Liver (tissue), 9 donors: ENCODE data around the gene PPP1R14C. TPM values are rescaled to one million over a fixed set of nuclear protein-coding genes. Genes with fewer than 3 reads are reported as not detected.

Source experiments
- DNase-seq: peaks from one replicate; pipeline ENCODE4 v3.0.0-alpha.2; 2017; ENCODE audit warnings: low spot score
- H3K27ac ChIP-seq, 2 donors: one replicate each; pipeline ENCODE4 v1.7.0; 2013; ENCODE audit warnings: inconsistent platforms in 2 of 2, low read length in 2 of 2, control low read depth in 1 of 2, low read depth in 1 of 2, mild to moderate bottlenecking in 1 of 2
- H3K27me3 ChIP-seq, 4 donors: one replicate each; pipeline versions ENCODE4 v1.6.1 to v1.7.0; 2013; ENCODE audit warnings: low read length in 3 of 4, inconsistent platforms in 1 of 4, mild to moderate bottlenecking in 1 of 4, moderate library complexity in 1 of 4; ENCODE audit not compliant: control insufficient read depth in 4 of 4, insufficient read depth in 4 of 4
- H3K36me3 ChIP-seq, 4 donors: one replicate each; pipeline versions ENCODE4 v1.6.1 to v1.7.0; 2013; ENCODE audit warnings: low read length in 3 of 4, mild to moderate bottlenecking in 3 of 4, low read depth in 1 of 4, moderate library complexity in 1 of 4; ENCODE audit not compliant: control insufficient read depth in 4 of 4, insufficient read depth in 3 of 4
- H3K4me1 ChIP-seq, 4 donors: one replicate each; pipeline versions ENCODE4 v1.6.1 to v1.7.0; 2013; ENCODE audit warnings: low read length in 3 of 4, mild to moderate bottlenecking in 3 of 4, moderate library complexity in 1 of 4; ENCODE audit not compliant: control insufficient read depth in 4 of 4, insufficient read depth in 4 of 4
- H3K4me3 ChIP-seq, 3 donors: one replicate each; pipeline versions ENCODE4 v1.6.1 to v1.7.0; 2013; ENCODE audit warnings: low read length in 3 of 3, control low read depth in 1 of 3, low read depth in 1 of 3, mild to moderate bottlenecking in 1 of 3
- H3K9ac ChIP-seq, 2 donors: one replicate each; pipeline ENCODE4 v1.7.0; 2013; ENCODE audit warnings: low read length in 2 of 2, mild to moderate bottlenecking in 2 of 2, moderate library complexity in 2 of 2, control low read depth in 1 of 2, low read depth in 1 of 2
- H3K9me3 ChIP-seq, 4 donors: one replicate each; pipeline versions ENCODE4 v1.6.1 to v1.7.0; 2013; ENCODE audit warnings: low read length in 3 of 4; ENCODE audit not compliant: control insufficient read depth in 4 of 4
- ATF3 ChIP-seq: IDR thresholded peaks from 2 replicates; pipeline ENCODE4 v1.6.1; 2016; ENCODE audit warnings: antibody characterized with exemption
- CTCF ChIP-seq: fragments of 150-350 bp; IDR thresholded peaks from 2 replicates; pipeline ENCODE4 v1.5.1; 2017; ENCODE audit warnings: improper control_type of control experiment, low read depth, low read length; ENCODE audit not compliant: missing input control
- EGR1 ChIP-seq, 2 donors: IDR thresholded peaks; 2 replicates each; pipeline ENCODE4 v1.6.1; 2016 to 2018; ENCODE audit warnings: antibody characterized with exemption in 2 of 2, low read depth in 2 of 2
- FOXA1 ChIP-seq: IDR thresholded peaks from 2 replicates; pipeline ENCODE4 v1.6.1; 2016; ENCODE audit warnings: antibody characterized with exemption
- FOXA2 ChIP-seq: IDR thresholded peaks from 2 replicates; pipeline ENCODE4 v1.6.1; 2016; ENCODE audit warnings: antibody characterized with exemption
- GABPA ChIP-seq, 2 donors: IDR thresholded peaks in 1 of 2; conservative IDR thresholded peaks in 1 of 2; 2 replicates each; pipeline ENCODE4 v1.6.1; 2016; ENCODE audit warnings: antibody characterized with exemption in 2 of 2, mild to moderate bottlenecking in 1 of 2, moderate library complexity in 1 of 2
- HNF4A ChIP-seq, 2 donors: conservative IDR thresholded peaks; 2 replicates each; pipeline ENCODE4 v1.6.1; 2016; ENCODE audit warnings: antibody characterized with exemption in 2 of 2, mild to moderate bottlenecking in 2 of 2
- HNF4G ChIP-seq: IDR thresholded peaks from 2 replicates; pipeline ENCODE4 v1.6.1; 2016; ENCODE audit warnings: antibody characterized with exemption
- JUND ChIP-seq, 2 donors: IDR thresholded peaks; 2 replicates each; pipeline ENCODE4 v1.6.1; 2016; ENCODE audit warnings: antibody characterized with exemption in 2 of 2
- MAX ChIP-seq: IDR thresholded peaks from 2 replicates; pipeline ENCODE4 v1.6.1; 2016; ENCODE audit warnings: antibody characterized with exemption
- NR2F2 ChIP-seq: IDR thresholded peaks from 2 replicates; pipeline ENCODE4 v1.6.1; 2016; ENCODE audit warnings: antibody characterized with exemption
- RAD21 ChIP-seq, 2 donors: IDR thresholded peaks; 2 replicates each; pipeline ENCODE4 v1.6.1; 2016; ENCODE audit warnings: antibody characterized with exemption in 2 of 2, mild to moderate bottlenecking in 2 of 2
- REST ChIP-seq: IDR thresholded peaks from 2 replicates; pipeline ENCODE4 v1.6.1; 2016; ENCODE audit warnings: antibody characterized with exemption, mild to moderate bottlenecking
- RXRA ChIP-seq, 2 donors: IDR thresholded peaks; 2 replicates each; pipeline ENCODE4 v1.6.1; 2017 to 2018; ENCODE audit warnings: antibody characterized with exemption in 2 of 2, mild to moderate bottlenecking in 1 of 2
- SP1 ChIP-seq: IDR thresholded peaks from 2 replicates; pipeline ENCODE4 v1.6.1; 2018; ENCODE audit warnings: antibody characterized with exemption, mild to moderate bottlenecking
- TAF1 ChIP-seq: conservative IDR thresholded peaks from 2 replicates; pipeline ENCODE4 v1.6.1; 2016; ENCODE audit warnings: antibody characterized with exemption, mild to moderate bottlenecking
- YY1 ChIP-seq: IDR thresholded peaks from 2 replicates; pipeline ENCODE4 v1.6.1; 2016; ENCODE audit warnings: antibody characterized with exemption, mild to moderate bottlenecking
- ZBTB33 ChIP-seq: IDR thresholded peaks from 2 replicates; pipeline ENCODE4 v1.6.1; 2016; ENCODE audit warnings: antibody characterized with exemption
- WGBS: extraction: QIAGEN DNeasy Blood & Tissue Kit; methylation state at CpG from one replicate; pipeline ENCODE4 v1.1.7; 2013; 5-methylcytosine and 5-hydroxymethylcytosine counted together
- polyA plus RNA-seq, 2 donors: library from polyadenylated mRNA; stranded (reverse) in 1 of 2; unstranded in 1 of 2; fragments of 200-250 nt in 1 of 2; fragments of >200 nt in 1 of 2; fragmentation: Nextera tagmentation in 1 of 2; extraction: Ambion mirVana in 1 of 2; gene quantifications; one replicate each; pipeline versions ENCODE4 v1.2.1 to v1.2.3, GENCODE V29; 2013 to 2015
- total RNA-seq, 2 donors: library from RNA; depleted of rRNA; stranded (reverse); fragments of >200 nt; gene quantifications; one replicate each; pipeline ENCODE4 v1.2.3, GENCODE V29; 2014
- donor health status: healthy.
- donor health status: healthy.
- donor health status: healthy.
- donor health status: healthy.
- donor health status: healthy.

Gene PPP1R14C
- total and polyA plus RNA-seq, 4 donors: 0.05 TPM; not detected in 3

GRCh38 chr6:150150458-150150820 is 7.6 kb downstream of the PPP1R14C start:
- no peak overlapping the region for H3K9ac ChIP-seq
- H3K4me1 ChIP-seq: no peaks in the 10 kb centered on the region
- H3K27me3 ChIP-seq: peaks cover 0 to 15% (median 1%) of the 10 kb centered on the region in 4 donors
- no peaks in the 10 kb centered on the region for H3K9me3 ChIP-seq
- H3K4me3 ChIP-seq: no peak overlapping the region
- WGBS: 39% methylated on average over 2 of the region's 2 CpGs
- TF ChIP-seq YY1: no peak
- no peak for TF ChIP-seq FOXA2
- no peak overlapping the region for H3K27ac ChIP-seq
- DNase-seq: no peak
- no peaks in the 10 kb centered on the region for H3K36me3 ChIP-seq

GRCh38 chr6:150150821-150151646 is 8.2 kb downstream of the PPP1R14C start:
- Histone ChIP-seq H3K36me3 (no peaks in the 10 kb centered on the region), H3K27me3 (peaks cover 0 to 15% (median 1%) of the 10 kb centered on the region in 4 donors), H3K4me1 (no peaks in the 10 kb centered on the region), H3K9ac (no peak overlapping the region), H3K4me3 (no peak overlapping the region), H3K9me3 (no peaks in the 10 kb centered on the region), H3K27ac (no peak overlapping the region)
- WGBS: 36% methylated on average over 12 of the region's 12 CpGs
- DNase-seq: no peak
- TF ChIP-seq RXRA (IDR thresholded peaks at IDR 0.05) (no peak), REST (no peak), FOXA2 (no peak), TAF1 (no peak), YY1 (no peak), HNF4A (conservative IDR thresholded peaks at IDR 0.05) (no peak), GABPA (IDR thresholded peaks at IDR 0.05 in 1 of 2, conservative IDR thresholded peaks at IDR 0.05 in 1 of 2) (no peak), EGR1 (IDR thresholded peaks at IDR 0.05; ENCODE audit: low read depth in 2 of 2) (no peak), JUND (IDR thresholded peaks at IDR 0.05) (no peak), CTCF (no peak), RAD21 (IDR thresholded peaks at IDR 0.05) (no peak), FOXA1 (no peak), SP1 (no peak), MAX (no peak), ZBTB33 (no peak), ATF3 (no peak), HNF4G (no peak), NR2F2 (no peak)
